Stimulated activated CD4-positive, alpha-beta T cell treated with anti-CD3 and anti-CD28 coated beads, Interleukin-1b, Interleukin-23, amount 100 ng/mL, for 1 hour (primary cell): ENCODE results near the gene CUZD1.

Source experiments
- DNase-seq, 2 donors: peaks; one replicate each; pipeline ENCODE4 v3.0.0-alpha.2; 2020; ENCODE audit warnings: low read depth in 2 of 2

The CUZD1 gene

DNA sequence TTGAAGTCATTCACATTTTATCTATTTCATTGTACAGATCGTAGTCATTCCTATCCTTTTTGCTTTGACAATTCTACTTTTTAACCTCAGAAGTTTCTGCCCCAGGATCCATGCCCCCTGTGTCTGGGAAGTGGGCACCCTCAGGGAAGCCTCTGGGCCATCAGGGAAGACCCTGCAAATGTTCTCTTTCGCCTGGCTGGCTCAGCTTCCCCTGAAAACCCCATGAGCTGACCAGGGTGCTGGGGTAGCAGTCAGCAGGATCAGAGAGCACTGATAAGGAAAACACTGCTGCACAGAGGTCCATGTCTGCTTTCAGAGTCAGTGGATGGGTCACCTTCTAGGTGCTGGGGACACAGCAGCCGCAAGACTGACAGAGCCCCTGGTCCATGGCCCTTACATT is 23.8 kb downstream of the CUZD1 start:
- no peak for DNase-seq

DNA sequence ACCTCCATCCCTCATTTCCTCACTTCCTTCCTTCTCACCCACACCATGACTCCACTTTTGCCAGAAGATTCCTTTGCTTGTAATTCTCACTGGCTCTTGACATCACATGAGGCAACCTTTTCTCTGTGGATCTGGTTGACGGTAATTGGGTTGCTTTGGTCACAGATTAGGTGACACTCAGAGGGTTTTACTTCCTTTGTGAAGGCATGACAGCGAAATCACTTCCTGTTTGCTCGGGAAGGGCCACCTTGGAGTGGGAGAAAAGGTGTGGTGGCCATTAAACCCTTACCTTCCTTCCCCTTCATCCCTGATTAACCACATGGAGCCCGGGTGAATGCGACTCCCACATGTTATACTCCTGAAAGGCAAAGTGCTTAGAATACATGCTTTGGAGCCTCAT is 30.2 kb downstream of the CUZD1 start:
- DNase-seq = no peak

DNA sequence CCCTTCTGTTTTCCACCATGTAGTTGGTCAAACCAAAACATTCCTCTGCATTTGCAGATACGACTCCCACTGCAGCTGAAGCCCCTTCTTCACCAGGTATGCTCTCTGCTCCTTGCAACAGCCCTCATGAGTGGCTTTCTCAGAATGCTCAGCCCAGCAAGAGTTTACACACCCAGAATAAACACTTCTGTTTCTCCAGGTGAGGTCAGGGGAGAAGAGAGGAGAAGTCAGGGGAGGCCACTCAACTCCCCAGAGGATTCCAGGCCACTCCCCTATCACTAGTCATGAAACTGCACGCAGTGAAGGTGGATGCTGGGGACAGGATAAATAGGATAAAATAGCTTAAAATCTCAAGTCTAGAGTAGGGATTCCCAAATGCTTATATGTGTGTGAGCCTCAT is 31.2 kb downstream of the CUZD1 start:
- DNase-seq = no peak

DNA sequence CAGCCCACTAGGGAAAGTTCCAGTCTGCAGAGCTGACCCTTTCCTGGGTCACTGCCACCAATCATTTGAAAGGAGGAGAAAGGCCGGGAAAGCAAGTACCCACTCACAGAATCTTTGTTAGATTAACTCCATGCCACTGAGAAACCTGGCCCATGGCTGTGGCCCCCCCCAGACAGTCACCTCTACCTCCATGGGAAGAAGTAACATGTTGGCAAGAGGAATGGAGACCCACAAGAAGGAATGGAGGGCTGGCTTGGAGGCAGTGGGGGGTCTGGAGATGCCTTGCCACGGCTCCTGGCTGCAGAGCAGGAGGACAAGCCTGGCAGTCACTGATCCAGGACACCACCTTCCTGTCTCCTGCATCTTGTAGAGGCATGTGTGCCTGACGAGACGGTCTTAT is 32.9 kb downstream of the CUZD1 start:
- DNase-seq = no peak

DNA sequence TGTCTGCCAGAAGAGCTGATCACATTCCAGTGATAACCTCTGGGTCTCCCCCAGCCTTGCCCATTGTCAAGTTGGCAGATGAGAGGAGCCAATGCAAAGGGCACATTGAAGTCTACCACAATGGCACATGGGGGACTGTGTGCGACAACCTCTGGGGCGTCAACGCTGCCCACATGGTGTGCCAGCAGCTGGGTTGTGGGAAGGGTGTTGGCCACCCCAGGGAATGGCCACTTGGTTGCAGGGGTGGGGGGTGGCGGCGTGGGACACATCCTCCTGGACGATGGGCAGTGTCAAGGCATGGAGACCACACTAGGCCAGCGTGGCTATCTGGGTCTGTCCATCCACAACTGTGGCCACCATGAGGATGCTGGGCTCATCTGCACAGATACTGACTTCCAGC is 43.4 kb downstream of the CUZD1 start:
- no peak for DNase-seq

DNA sequence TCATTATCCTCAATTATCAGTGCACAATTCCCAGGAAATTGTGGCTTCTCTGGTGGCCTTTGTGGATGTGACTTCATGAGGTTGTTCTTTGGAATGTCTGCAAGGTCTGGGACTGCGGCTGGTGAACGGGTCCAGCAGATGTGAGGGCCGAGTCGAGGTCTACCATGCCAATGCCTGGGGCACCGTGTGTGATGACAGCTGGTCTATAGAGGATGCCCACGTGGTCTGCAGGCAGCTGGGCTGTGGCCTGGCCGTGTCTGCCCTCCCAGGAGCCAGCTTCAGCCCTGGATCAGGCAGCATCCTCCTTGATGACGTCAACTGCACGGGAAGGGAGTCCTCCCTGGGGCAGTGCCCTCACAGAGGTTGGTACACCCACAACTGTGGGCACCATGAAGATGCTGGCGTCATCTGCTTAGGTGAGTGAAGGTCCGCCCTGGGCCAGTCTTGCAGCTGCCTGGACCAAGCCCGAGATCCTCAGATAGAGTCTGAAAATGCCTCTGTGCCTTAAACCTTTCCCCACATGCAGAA is 46.9 kb downstream of the CUZD1 start:
- no peak for DNase-seq

DNA sequence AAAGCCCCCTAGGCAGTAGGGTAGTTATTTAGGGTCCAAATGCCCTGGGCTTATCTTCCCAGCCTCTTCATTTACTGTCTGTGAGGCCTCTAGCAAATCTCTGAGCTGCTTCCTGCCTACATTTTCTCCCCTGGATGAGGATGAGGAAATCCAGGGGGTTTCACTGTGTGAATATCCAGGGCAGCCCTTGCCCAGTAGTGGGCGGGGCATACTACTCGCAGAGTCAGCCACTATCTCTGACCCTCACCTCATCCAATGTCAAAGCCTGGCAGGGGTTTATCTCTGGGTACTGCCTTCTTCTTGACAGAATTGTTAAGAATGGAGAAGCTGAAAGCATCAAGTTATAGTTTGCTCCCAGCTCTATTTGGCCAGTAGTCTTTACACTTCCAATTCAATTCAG is 48.9 kb downstream of the CUZD1 start:
- DNase-seq = no peak

DNA sequence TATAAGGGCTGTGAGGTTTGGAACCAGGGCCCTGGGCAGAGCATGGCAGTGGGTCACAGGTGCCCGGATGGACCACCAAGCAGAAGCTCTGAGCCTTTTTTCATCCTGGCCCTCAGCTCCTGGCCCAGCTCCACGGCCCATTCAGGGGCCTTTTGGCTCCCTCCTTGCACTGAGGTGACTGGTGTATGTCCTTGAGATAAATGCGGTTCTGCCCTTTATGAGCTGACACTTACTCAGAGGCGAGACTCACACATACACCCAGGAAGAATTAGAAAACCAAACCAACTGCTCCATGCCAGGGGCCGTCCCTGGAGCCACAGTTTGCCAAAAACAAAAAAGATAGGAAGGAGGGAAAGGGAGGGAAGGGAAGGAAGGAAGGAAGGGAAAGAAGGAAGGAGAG is 49.7 kb downstream of the CUZD1 start:
- no peak for DNase-seq

DNA sequence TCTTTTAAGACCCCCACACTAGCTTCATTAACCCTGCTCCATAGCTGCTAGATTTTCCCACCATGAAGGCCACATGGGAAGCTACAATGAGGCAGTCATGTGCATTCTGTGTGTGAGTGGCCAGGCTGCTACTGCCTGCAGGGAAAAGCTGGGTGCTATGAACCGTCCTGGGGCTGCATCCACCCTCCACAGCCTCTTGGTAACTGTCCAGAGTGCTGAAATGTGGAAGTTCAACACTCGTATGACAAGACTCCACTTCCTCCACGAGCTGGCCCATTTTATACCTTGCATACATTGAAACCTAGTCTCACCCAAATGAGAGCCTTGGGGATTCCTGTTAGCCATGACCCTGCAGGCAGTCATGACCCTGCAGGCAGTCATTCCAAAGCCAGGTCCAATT is 59.4 kb downstream of the CUZD1 start:
- no peak for DNase-seq

DNA sequence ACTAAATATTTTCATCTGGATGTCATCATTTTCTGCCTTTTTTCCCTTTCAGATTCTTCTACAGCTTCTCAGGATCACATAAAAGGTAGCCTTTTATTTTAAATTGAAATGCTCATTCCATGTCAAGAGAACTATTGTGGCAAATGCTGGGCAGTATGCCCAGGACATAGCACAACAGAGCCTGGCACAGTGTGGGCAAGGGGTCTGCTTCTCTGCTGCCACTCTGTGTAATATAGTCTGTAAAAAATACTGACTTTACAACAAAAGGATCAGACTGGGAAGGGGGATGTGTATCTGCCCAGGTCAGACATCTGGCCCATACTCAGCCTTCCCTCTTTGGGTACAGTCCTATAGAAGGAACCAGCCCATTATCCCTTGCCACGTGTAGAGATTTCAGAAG is 62.7 kb downstream of the CUZD1 start:
- DNase-seq = no peak
